GM19099 (cell line): ENCODE measurements around the gene CEP72.

ENCODE experiments used
- POLR2A ChIP-seq: IDR thresholded peaks from 3 replicates; pipeline ENCODE4 v1.6.1; 2011; ENCODE audit warnings: low read depth; ENCODE audit not compliant: insufficient read length; ENCODE audit errors: extremely low read depth

The CEP72 gene

DNA sequence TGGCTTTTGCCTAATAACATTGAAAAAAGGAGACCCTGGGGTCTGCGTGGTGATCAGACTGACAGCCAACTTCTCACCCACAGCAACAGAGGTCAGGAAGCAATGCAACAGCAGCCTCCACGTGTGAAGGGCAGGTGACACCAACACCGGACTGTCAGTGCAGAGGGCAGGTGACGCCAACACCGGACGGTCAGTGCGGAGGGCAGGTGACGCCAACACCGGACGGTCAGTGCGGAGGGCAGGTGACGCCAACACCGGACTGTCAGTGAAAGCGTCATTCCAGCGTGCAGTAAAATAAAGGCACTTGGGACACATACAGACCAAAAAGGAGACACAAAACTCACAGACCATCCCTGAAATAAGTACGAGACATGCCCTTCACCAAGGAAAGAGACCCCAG is 37.2 kb upstream of the CEP72 start:
- no peak for TF ChIP-seq POLR2A

DNA sequence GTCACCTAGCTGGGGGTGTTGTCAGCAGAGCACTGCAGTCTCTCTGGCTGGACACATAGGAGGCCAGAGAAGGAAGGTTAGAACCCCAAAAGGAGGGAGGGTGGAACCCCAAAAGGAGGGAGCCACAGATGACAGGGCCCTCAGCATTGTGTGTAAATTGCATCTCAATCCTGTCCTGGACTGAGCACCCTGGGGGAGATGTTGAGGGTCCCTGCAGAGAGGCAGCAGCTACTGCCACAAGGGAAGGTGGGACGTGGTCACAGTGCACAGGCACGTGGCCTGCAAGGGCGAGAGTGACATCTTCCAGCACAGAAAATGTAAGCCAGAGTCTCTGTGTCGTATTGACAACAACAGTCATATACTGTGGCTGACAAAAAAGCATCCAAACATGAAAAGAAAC is 36.5 kb upstream of the CEP72 start:
- TF ChIP-seq POLR2A: no peak

DNA sequence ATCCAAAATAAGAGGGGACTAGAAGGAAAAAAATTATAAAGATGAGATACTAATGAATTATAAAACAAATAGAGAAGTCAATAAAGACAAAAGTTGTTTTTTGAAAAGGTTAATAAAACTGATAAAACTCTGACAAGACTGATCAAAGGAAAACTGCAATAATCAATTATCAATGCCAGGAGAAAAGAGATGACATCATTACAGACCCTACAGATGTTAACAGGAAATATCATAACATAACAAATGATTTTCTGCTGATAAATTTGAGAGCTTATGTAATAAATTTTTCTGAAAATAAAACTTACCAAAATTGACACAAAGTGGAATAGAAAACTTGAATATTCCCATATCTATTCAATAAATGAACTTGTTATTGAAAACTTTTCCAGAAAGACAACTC is 34.3 kb upstream of the CEP72 start:
- TF ChIP-seq POLR2A: no peak

DNA sequence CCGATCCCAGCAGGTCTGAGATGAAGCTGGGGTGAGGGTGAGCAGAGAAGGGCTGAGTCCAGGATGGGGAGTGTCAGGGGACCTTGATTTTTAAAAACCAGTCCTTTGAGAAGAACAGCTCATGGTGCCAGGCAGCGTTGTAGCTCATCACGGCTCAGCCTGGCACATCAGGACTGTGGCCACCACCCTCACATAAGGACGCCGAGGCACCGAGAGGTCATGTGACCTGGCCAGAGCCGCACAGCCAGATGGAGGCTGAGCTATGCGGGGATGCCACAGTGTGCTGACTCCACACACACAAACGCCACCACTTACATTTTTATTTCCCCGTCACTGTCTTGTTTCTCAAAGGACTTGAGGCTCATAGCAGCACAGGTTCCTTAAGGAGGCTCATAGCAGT is 32.9 kb upstream of the CEP72 start:
- TF ChIP-seq POLR2A: no peak

DNA sequence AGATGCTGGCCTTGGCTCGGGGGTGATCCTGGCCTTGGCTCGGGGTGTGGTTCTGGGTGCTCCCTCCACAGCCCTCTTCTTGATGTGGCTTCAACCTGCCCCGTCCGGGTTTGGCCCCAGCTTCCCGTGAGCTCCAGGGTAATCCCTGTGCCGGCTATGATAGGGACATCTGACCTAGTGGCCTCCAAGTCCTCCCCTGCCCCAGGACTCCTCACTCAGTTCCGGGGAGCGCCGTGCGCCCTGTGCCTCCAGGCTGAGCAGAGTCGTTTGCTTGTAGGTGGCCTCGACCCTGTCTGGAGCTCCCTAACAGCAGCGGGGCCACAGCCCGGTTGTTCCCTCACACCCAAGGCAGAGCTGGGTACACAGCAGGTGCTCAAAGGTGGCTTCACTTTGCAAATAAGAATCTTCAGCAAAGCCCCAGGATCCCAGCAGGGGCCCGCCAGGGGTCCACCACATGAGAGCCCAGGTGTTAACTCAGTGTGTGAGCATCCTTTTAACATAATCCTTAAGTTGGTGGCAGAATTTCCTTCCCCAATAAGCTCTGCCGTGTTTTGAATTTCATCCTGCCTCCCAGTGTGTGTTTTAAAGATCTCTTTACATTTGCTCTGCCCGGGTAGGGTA is 32.3 kb upstream of the CEP72 start:
- no peak for TF ChIP-seq POLR2A

DNA sequence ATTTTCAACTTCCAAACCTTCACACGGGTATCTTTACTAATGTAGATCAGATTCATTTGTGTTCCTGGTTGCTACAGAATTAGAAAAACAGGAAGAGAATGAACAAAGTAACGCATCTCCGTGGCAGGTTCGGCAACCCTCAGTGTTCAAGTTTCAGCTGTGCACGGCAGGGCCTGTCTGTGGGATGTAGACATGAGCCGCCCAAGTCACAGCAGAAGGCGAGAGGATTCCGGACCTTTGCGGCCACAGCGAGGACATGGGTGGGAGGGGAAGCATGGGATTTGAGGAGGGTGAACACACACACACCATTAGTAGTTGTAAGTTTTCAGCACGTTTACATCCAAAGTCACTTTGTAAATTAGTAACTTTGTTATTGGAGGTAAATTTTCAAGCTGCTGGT is 31.7 kb upstream of the CEP72 start:
- no peak for TF ChIP-seq POLR2A

DNA sequence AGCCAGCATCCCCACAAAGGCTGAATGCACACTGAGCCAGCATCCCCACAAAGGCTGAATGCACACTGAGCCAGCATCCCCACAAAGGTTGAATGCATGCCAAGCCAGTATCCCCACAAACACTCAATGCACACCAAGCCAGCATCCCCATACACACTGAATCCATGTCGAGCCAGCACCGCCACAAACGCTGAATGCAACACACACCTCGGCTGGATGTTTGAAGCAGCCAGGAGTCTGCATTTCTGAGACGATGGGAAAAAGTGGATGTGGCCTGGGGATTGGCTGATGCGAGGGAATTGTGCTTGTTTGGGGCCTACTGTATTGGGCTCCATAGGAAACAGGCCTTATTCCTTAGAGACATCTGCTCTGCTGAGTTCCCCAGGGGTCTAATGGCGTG is 30.9 kb upstream of the CEP72 start:
- no peak for TF ChIP-seq POLR2A

DNA sequence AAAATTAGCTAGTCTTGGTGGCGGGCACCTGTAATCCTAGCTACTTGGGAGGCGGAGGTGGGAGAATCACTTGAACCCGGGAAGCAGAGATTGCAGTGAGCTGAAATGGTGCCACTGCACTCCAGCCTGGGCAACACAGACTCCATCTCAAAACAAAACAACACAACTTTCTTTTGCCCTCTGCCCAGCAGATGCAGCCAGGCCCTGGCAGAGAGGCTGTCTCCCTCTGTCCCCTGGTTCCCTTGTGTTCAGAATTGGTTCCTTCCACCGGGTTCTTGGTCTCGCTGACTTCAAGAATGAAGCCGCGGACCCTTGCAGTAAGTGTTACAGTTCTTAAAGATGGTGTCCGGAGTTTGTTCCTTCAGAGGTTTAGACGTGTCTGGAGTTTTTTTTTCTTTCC is 30.2 kb upstream of the CEP72 start:
- no peak for TF ChIP-seq POLR2A

DNA sequence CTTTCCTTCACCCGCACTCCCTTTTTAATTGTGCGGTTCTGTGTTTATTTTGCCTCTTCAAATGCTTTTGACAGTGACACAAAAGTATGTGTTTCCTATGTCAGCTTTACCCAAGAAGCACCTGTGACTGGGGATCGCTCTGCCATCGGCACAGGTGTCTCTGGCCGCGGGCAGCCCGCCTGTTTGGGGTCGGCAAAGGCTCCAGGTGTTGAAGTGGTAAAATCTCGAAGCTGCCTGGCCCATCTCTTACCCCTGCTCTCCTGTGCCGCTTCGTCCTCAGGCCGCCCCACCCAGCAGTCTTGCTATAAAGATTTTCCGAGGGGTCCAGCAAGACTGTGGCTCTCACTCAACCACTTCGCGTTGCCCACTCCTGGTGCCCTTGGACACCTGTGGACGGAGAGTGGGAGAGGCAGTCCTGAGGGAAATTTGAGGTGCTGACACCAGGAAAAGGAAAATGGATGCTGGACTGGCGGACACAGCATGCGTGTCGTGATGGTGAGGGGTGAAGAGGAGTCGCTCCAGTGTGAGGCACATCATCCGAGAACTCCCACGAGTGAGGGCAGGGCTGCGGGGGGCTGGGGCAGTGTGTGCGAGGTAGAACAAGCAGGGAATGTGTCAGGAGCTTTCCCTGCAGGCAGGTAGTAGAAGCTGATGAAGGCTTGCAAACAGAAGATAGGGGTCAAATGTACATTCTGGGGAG is 29.1 kb upstream of the CEP72 start:
- TF ChIP-seq POLR2A: no peak

DNA sequence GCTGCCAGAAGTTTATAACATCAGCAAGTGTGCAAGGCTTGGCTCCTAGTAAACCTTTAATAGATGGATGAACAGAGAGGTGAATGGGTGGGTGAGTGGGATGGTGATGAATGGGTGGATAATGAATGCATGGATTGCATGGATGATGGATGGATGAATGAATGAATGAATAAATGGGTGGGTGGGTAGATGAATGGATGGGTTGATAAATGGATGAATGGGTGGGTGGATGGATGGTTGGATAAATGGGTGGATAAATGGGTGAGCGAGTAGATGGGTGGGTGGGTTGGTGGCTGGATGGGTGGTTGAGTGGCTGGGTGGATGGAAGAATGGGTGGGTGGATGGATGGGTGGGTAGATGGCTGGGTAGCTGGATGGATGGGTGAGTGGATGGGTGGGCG is 28.5 kb upstream of the CEP72 start:
- no peak for TF ChIP-seq POLR2A

DNA sequence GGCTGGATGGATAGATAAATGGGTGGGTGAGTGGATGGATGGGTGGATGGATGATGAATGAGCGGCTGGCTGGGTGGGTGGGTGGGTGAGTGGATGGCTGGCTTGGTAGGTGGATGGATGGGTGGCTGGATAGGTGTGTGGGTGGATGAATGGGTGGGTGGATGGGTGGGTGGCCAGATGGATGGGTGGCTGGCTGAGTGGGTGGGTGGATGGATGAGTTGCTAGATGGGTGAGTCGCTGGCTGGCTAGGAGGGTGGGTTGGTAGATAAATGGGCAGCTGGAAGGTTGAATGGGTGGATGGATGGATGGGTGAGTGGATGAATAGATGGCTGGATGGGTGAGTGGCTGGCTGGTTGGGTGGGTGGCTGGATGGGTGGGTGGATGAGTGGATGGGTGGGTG is 27.9 kb upstream of the CEP72 start:
- no peak for TF ChIP-seq POLR2A

DNA sequence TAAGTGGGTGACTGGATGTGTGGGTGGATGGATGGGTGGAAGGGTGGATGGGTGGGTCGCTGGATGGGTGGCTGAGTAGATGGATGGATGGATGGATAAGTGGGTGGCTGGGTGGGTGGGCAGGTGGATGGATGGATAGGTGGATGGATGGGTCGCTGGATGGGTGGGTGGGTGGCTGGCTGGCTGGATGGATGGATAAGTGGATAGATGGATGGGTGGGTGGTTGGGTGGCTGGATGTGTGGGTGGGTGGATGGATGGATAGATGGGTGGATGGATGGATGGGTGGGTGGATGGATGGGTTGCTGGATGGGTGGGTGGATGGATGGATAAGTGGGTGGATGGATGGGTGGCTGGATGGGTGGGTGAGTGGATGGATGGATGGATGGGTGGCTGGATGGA is 27.3 kb upstream of the CEP72 start:
- TF ChIP-seq POLR2A: no peak

DNA sequence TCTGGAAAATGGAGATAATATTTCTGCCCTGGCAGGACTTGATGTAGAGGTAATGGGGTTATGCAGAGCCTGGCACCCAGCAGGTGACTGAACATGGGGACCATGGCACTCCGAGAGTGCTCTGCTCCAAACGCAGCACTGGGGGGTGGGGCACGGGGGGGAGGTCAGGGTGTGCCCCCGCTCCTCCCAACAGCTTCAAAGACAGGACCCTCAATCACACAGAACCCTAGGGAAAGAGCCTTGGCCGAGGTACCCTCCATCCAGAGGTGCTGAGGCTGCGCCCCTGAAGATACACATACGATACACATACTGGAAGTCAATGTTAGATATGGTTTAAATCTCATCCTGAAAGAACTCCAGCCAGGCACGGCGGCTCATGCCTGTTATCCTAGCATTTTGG is 26.6 kb upstream of the CEP72 start:
- no peak for TF ChIP-seq POLR2A

DNA sequence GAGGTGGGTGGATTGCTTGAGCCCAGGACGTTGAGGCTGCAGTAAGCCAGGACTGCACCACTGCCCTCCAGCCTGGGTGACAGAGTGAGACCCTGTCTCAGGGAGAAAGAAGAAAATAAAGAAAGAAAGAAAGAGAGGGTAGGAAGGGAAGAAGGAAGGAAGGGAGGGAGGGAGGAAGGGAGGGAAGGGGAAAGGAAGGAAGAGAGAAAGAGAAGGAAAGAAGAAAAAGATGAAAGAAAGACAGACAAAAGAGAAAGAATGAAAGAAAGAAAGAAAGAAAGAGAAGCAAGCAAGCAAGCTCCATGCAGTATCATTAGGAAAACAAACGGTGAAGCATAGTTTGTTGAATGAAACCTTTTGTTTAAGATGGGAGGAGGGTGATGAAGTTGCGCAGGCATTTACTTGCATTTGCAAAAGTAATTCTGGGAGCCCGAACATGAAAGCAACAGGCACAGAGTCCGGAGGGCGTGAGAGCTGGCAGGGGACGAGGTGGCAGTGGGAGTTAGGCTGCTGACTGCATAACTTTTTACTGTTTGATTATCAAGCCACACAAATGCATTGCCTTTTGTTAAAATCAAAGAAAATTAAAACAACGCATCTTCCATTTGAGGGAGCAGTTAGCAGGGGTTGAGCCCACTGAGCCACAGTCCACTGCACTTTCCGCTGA is 26.0 kb upstream of the CEP72 start:
- no peak for TF ChIP-seq POLR2A

DNA sequence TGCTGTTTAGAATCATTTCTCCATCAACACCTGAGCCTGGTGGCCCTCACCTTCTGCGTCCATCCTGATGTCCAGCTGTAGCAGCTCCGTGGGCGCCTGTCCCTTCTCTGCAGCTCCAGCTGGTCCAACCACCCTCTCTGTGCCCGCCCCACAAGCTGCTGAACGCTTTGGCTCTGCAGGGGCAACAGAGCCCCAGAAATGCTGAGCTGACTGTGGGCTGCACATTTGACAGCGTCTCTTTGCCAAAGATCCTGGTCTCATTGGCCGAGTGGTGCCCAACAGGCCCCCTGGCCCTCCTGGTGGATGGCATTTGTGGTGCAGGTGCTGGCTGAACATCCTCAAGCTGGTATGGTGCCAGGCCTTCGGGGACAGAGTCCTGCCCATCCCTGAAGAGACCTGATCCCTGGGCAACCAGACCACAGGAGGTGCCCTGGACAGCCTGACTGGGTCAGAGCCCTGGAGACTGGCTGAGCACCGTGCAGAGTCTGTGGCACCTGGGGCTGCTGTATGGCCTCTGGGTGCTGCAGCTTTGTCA is 25.3 kb upstream of the CEP72 start:
- TF ChIP-seq POLR2A: no peak

DNA sequence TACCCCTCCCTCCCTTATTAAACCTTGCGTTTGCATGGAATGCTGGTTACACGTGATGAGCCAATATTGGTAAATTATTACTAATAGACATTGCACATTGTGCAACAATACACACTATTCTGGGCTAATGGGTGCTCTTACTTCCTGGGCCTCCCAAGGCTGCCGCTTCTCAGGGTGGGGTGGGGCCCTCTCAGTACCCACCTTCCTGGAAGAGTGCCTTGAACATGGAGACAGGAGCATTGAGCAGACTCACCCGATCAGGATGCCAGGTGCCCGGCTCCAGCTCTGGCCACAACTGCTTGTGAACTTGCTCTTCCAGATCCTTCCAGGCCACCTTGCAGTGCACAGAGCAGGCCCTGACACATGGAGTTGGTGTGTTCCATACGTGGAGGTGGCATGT is 24.7 kb upstream of the CEP72 start:
- TF ChIP-seq POLR2A: no peak
